SK-N-SH (cell line): ENCODE results near the gene DENND1A. TPM values are rescaled to one million over a fixed set of nuclear protein-coding genes. Genes with fewer than 3 reads are reported as not detected.

Source experiments
- CTCF ChIA-PET: fragments of 300-600, 350-600 bp; formaldehyde crosslinking; extraction: SDS; loops from one replicate; lab custom pipeline; 2021; lab: Yijun Ruan, JAX
- POLR2A ChIA-PET: fragments of 350-600 bp; sonication (Branson Sonifier 250); formaldehyde crosslinking; extraction: SDS; loops from one replicate; lab custom pipeline; 2020; ENCODE audit warnings: antibody characterized with exemption, inconsistent platforms; lab: Yijun Ruan, JAX
- DNase-seq: peaks from one replicate; pipeline ENCODE4 v3.0.0; 2012
- H2AFZ ChIP-seq: fragments of 200-600 bp; sonication (generic); 2 replicates; pipeline ENCODE4 v1.8.1; 2016; ENCODE audit warnings: antibody characterized with exemption, mild to moderate bottlenecking, low read depth
- H3F3A ChIP-seq: fragments of 200-600 bp; sonication (generic); replicated peaks from 2 replicates; pipeline ENCODE3; 2016; ENCODE audit warnings: antibody characterized with exemption, mild to moderate bottlenecking; ENCODE audit not compliant: insufficient read depth
- H3K27ac ChIP-seq, 2 experiments: fragments of 200-500 bp in 1 of 2; fragments of 200-600 bp in 1 of 2; sonication (Bioruptor generic) in 1 of 2; sonication (generic), shearing (Covaris generic) in 1 of 2; 2 replicates each; pipeline versions ENCODE4 v1.5.1 to v1.6.1; 2014 to 2016; ENCODE audit warnings: low read depth in 2 of 2, inconsistent platforms in 1 of 2, low read length in 1 of 2, mild to moderate bottlenecking in 1 of 2, mixed read lengths in 1 of 2
- H3K27me3 ChIP-seq: fragments of 200-600 bp; sonication (generic), shearing (Covaris generic); 2 replicates; pipeline ENCODE4 v1.6.1; 2016; ENCODE audit warnings: mixed run types; ENCODE audit not compliant: insufficient read depth
- H3K36me3 ChIP-seq, 2 experiments: fragments of 200-500 bp in 1 of 2; fragments of 200-600 bp in 1 of 2; sonication (Bioruptor generic) in 1 of 2; sonication (generic) in 1 of 2; replicated peaks in 1 of 2; 2 replicates each; pipeline versions ENCODE3 to v1.5.1; 2014 to 2016; ENCODE audit warnings: low read length in 1 of 2, mild to moderate bottlenecking in 1 of 2; ENCODE audit not compliant: insufficient read depth in 2 of 2, control insufficient read depth in 1 of 2
- H3K4me1 ChIP-seq, 2 experiments: fragments of 200-500 bp in 1 of 2; fragments of 200-600 bp in 1 of 2; sonication (Bioruptor generic) in 1 of 2; sonication (generic), shearing (Covaris generic) in 1 of 2; 2 replicates each; pipeline versions ENCODE4 v1.5.1 to v1.6.1; 2014 to 2016; ENCODE audit warnings: low read depth in 1 of 2, low read length in 1 of 2, mixed run types in 1 of 2; ENCODE audit not compliant: insufficient read depth in 2 of 2, control insufficient read depth in 1 of 2
- H3K4me2 ChIP-seq: fragments of 200-600 bp; sonication (generic), shearing (Covaris generic); 2 replicates; pipeline ENCODE4 v1.6.1; 2017; ENCODE audit warnings: mixed run types
- H3K4me3 ChIP-seq, 2 experiments: fragments of 200-500 bp in 1 of 2; fragments of 200-600 bp in 1 of 2; sonication (Bioruptor generic) in 1 of 2; sonication (generic), shearing (Covaris generic) in 1 of 2; 2 replicates each; pipeline versions ENCODE4 v1.5.1 to v1.8.1; 2014 to 2016; ENCODE audit warnings: low read depth in 2 of 2, inconsistent platforms in 1 of 2, low read length in 1 of 2, mild to moderate bottlenecking in 1 of 2, mixed read lengths in 1 of 2, moderate library complexity in 1 of 2
- H3K79me2 ChIP-seq: fragments of 200-600 bp; sonication (generic); 2 replicates; pipeline ENCODE4 v1.8.1; 2017; ENCODE audit warnings: mild to moderate bottlenecking; ENCODE audit not compliant: insufficient read depth
- H3K9ac ChIP-seq: fragments of 200-600 bp; sonication (generic); 2 replicates; pipeline ENCODE4 v1.6.1; 2017; ENCODE audit warnings: mixed run types
- H3K9me2 ChIP-seq: fragments of 200-600 bp; sonication (generic); 2 replicates; pipeline ENCODE4 v1.6.1; 2017; ENCODE audit warnings: mixed run types
- H3K9me3 ChIP-seq: fragments of 200-600 bp; sonication (generic); 2 replicates; pipeline ENCODE4 v1.6.1; 2017; ENCODE audit warnings: mixed run types, mild to moderate bottlenecking, moderate library complexity
- H4K20me1 ChIP-seq: fragments of 200-600 bp; sonication (generic); 2 replicates; pipeline ENCODE4 v1.6.1; 2017; ENCODE audit warnings: mild to moderate bottlenecking, mixed run types; ENCODE audit not compliant: insufficient read depth
- EZH2phosphoT487 ChIP-seq: fragments of 200-600 bp; sonication (generic); IDR thresholded peaks from 2 replicates; pipeline ENCODE4 v1.6.1; 2017; ENCODE audit warnings: low read depth, mixed run types, mild to moderate bottlenecking, antibody characterized with exemption, moderate library complexity, borderline replicate concordance
- FOXM1 ChIP-seq: IDR thresholded peaks from 2 replicates; pipeline ENCODE4 v1.4.0; 2012; ENCODE audit warnings: low read depth, mild to moderate bottlenecking
- GATA2 ChIP-seq: sonication (generic); formaldehyde crosslinking; IDR thresholded peaks from 2 replicates; pipeline ENCODE4 v1.5.0; 2020; ENCODE audit warnings: mild to moderate bottlenecking, missing genetic modification reagents
- IRF3 ChIP-seq: fragments of 150-350 bp; IDR thresholded peaks from 2 replicates; pipeline ENCODE4 v1.6.1; 2016; ENCODE audit warnings: mild to moderate bottlenecking, low read depth, low read length
- MXI1 ChIP-seq: IDR thresholded peaks from 2 replicates; pipeline ENCODE4 v1.6.1; 2012; ENCODE audit warnings: mild to moderate bottlenecking, low read depth, low read length, improper control_type of control experiment
- PBX3 ChIP-seq: IDR thresholded peaks from 2 replicates; pipeline ENCODE4; 2012
- RAD21 ChIP-seq: IDR thresholded peaks from 2 replicates; pipeline ENCODE4 v1.6.1; 2012; ENCODE audit warnings: mild to moderate bottlenecking, low read length
- RCOR1 ChIP-seq: fragments of 150-350 bp; IDR thresholded peaks from 2 replicates; pipeline ENCODE4 v1.6.1; 2017; ENCODE audit warnings: antibody characterized with exemption, low read length
- TCF12 ChIP-seq: IDR thresholded peaks from 2 replicates; pipeline ENCODE4 v1.4.0; 2012
- YY1 ChIP-seq: IDR thresholded peaks from 2 replicates; pipeline ENCODE4 v1.4.0; 2012; ENCODE audit warnings: low read depth, mild to moderate bottlenecking
- WGBS: methylation state at CpG from one replicate; pipeline ENCODE4 v1.1.6; 2017; ENCODE audit warnings: low lambda C conversion rate; 5-methylcytosine and 5-hydroxymethylcytosine counted together
- polyA plus RNA-seq, 3 experiments: library from polyadenylated mRNA; depleted of rRNA; stranded (reverse); fragments of >200 nt; gene quantifications; 2 replicates each; pipeline ENCODE4 v1.2.3, GENCODE V29; 2012
- TF ChIP-seq, protein P1 (sequence below): fragments of 150-350 bp; IDR thresholded peaks from 2 replicates; pipeline ENCODE4 v1.6.1; 2017; ENCODE audit warnings: antibody characterized with exemption, low read length, low read depth, borderline replicate concordance
- TF ChIP-seq, protein P2 (sequence below): IDR thresholded peaks from 2 replicates; pipeline ENCODE4 v1.6.1; 2012; ENCODE audit warnings: mild to moderate bottlenecking, low read depth, low read length, moderate library complexity

The DENND1A gene
- polyA plus RNA-seq, 1 of the 3 experiments (the other 2 are of a cell fraction) = 25.4 TPM

DNA sequence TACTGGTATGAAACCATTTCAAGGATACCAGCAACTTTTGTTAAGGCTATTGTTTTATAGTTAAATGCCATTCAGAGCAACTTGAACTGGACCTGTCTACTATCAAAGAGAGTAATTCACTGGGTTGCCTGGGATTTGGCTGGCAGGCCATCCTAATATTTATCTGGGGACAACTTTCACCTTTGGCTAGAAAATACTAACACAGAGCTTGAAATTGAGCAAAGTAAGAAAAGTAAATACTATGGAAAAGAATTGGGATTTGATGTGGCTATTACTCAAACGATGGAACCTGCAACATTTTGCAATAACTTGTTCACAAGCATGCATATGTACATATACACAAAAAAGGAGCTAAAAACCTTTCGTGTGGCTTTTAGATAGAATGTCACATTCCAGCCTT lies 191.3 kb downstream of the DENND1A start:
- Histone ChIP-seq H3K9me2 (no peaks in the 10 kb centered on the region), H3K9ac (no peak overlapping the region), H3F3A (no peaks in the 10 kb centered on the region), H3K27me3 (no peaks in the 10 kb centered on the region), H3K36me3 (no peaks in the 10 kb centered on the region), H3K79me2 (no peaks in the 10 kb centered on the region), H3K27ac (no peak overlapping the region; a peak in 1 of 4 replicates), H3K4me1 (peaks cover 0 to 3% of the 10 kb centered on the region in 2 experiments; a peak in 2 of 4 replicates), H4K20me1 (no peaks in the 10 kb centered on the region), H3K9me3 (no peaks in the 10 kb centered on the region), H2AFZ (no peak overlapping the region), H3K4me2 (no peak overlapping the region), H3K4me3 (no peak overlapping the region)
- ChIA-PET CTCF (interaction anchor here (0.6 to 2.5 kb wide), 4 partner anchors 14 to 353 kb away, joined by 3 to 8 read pairs (median 3); no protein-coding TSS in a partner anchor), POLR2A (no interaction called here)
- 94% methylated on average over 2 of the region's 2 CpGs for WGBS
- TF ChIP-seq RAD21 (no peak), PBX3 (no peak), MXI1 (no peak), GATA2 (no peak), IRF3 (no peak), TCF12 (no peak), YY1 (no peak), FOXM1 (no peak), RCOR1 (no peak), EZH2phosphoT487 (no peak)
- TF ChIP-seq, protein P1, sequence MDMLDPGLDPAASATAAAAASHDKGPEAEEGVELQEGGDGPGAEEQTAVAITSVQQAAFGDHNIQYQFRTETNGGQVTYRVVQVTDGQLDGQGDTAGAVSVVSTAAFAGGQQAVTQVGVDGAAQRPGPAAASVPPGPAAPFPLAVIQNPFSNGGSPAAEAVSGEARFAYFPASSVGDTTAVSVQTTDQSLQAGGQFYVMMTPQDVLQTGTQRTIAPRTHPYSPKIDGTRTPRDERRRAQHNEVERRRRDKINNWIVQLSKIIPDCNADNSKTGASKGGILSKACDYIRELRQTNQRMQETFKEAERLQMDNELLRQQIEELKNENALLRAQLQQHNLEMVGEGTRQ = no peak
- TF ChIP-seq, protein P2, sequence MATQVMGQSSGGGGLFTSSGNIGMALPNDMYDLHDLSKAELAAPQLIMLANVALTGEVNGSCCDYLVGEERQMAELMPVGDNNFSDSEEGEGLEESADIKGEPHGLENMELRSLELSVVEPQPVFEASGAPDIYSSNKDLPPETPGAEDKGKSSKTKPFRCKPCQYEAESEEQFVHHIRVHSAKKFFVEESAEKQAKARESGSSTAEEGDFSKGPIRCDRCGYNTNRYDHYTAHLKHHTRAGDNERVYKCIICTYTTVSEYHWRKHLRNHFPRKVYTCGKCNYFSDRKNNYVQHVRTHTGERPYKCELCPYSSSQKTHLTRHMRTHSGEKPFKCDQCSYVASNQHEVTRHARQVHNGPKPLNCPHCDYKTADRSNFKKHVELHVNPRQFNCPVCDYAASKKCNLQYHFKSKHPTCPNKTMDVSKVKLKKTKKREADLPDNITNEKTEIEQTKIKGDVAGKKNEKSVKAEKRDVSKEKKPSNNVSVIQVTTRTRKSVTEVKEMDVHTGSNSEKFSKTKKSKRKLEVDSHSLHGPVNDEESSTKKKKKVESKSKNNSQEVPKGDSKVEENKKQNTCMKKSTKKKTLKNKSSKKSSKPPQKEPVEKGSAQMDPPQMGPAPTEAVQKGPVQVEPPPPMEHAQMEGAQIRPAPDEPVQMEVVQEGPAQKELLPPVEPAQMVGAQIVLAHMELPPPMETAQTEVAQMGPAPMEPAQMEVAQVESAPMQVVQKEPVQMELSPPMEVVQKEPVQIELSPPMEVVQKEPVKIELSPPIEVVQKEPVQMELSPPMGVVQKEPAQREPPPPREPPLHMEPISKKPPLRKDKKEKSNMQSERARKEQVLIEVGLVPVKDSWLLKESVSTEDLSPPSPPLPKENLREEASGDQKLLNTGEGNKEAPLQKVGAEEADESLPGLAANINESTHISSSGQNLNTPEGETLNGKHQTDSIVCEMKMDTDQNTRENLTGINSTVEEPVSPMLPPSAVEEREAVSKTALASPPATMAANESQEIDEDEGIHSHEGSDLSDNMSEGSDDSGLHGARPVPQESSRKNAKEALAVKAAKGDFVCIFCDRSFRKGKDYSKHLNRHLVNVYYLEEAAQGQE = no peak
- no peak for DNase-seq
